HCEC 1CT (cell line): ENCODE results near the gene CBX1.
"Not testable (repeated sequence)": the region's sequence is repeated elsewhere in the genome, so short reads cannot be mapped to it uniquely, and the experiment has no call there.

Experiments used
- DNase-seq: peaks from one replicate; pipeline ENCODE4 v3.0.0-alpha.2; 2017

Gene CBX1

GRCh38 chr17:48048384-48049126, 52.7 kb downstream of the CBX1 start:
- peak; percentile 94 for DNase-seq

- DNase-seq = peak; percentile 100
Measured at GRCh38 chr17:48047741-48048383, 53.4 kb downstream of the CBX1 start, which contains the start of gene NFE2L1. NFE2L1 (plus strand) TSS chr17:48048359; CDS start chr17:48051119, 2,760 bp downstream.

- DNase-seq = no peak
Measured at GRCh38 chr17:48047113-48047740, 54.1 kb downstream of the CBX1 start.

GRCh38 chr17:48046296-48046695, 55.0 kb downstream of the CBX1 start:
- DNase-seq = no peak

GRCh38 chr17:48045316-48046001, 55.8 kb downstream of the CBX1 start:
- no peak for DNase-seq

GRCh38 chr17:48044851-48045250, 56.4 kb downstream of the CBX1 start:
- DNase-seq = no peak

GRCh38 chr17:48043176-48043575, 58.1 kb downstream of the CBX1 start:
- DNase-seq = no peak

GRCh38 chr17:48038687-48039086, 62.6 kb downstream of the CBX1 start:
- DNase-seq = no peak

GRCh38 chr17:48037838-48038323, 63.4 kb downstream of the CBX1 start:
- peak; percentile 24 for DNase-seq

GRCh38 chr17:48037036-48037837, 64.0 kb downstream of the CBX1 start, which contains the start of gene COPZ2:
COPZ2 (minus strand) TSS chr17:48037797; CDS start chr17:48037777, 20 bp downstream.
- DNase-seq = peak; percentile 44

- DNase-seq = no peak
Measured at GRCh38 chr17:48036693-48037035, 64.6 kb downstream of the CBX1 start.

- not testable (repeated sequence) for DNase-seq
Measured at GRCh38 chr17:48034734-48035133, 66.5 kb downstream of the CBX1 start.

- no peak for DNase-seq
Measured at GRCh38 chr17:48031966-48032365, 69.3 kb downstream of the CBX1 start.

- DNase-seq = no peak
Measured at GRCh38 chr17:48030531-48030930, 70.7 kb downstream of the CBX1 start.

GRCh38 chr17:48028736-48029135, 72.5 kb downstream of the CBX1 start:
- DNase-seq = no peak

- DNase-seq = no peak
Measured at GRCh38 chr17:48027322-48027981, 73.8 kb downstream of the CBX1 start.

- peak; percentile 83 for DNase-seq
Measured at GRCh38 chr17:48026502-48027321, 74.6 kb downstream of the CBX1 start.

- no peak for DNase-seq
Measured at GRCh38 chr17:48025904-48026501, 75.3 kb downstream of the CBX1 start.

GRCh38 chr17:48025040-48025903, 76.0 kb downstream of the CBX1 start:
- peak; percentile 96 for DNase-seq
